Epidermal melanocyte (primary cell): ENCODE results near the gene RABL3.
"Not testable (repeated sequence)": the region's sequence is repeated elsewhere in the genome, so short reads cannot be mapped to it uniquely, and the experiment has no call there.

ENCODE experiments used
- DNase-seq: peaks from one replicate; pipeline ENCODE4 v3.0.0; 2011; ENCODE audit warnings: low spot score; ENCODE audit not compliant: insufficient read length

The RABL3 gene

DNA sequence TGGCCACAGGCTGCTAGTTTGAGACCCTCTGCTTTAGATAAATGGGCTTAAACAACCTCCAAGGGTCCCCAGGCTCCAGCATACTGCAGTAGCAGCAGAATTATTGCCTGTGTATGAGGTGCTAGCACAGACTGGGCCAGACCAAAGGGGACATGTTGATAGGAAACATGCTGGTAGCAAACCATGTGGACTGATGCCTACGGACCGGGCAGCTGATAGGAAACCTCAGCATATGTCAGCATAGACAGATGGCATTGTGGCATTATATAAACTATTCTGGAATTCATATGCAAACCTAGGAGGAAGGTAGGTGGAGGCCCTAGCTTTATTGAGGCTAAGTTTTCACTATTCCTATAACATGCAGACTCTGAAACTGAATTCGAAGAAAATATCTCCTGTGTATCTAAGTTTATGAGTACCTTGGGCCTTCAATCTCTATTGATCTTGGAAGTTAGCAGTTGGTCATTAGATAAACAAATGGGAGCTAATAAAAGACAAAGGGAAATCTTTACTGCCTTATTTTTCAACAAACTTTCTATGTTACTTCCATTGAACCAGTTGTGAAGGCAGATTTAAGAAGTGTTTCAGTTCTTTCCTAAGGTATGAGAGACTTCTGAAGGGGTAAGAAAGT, 58.5 kb downstream of the RABL3 start:
- DNase-seq: no peak

DNA sequence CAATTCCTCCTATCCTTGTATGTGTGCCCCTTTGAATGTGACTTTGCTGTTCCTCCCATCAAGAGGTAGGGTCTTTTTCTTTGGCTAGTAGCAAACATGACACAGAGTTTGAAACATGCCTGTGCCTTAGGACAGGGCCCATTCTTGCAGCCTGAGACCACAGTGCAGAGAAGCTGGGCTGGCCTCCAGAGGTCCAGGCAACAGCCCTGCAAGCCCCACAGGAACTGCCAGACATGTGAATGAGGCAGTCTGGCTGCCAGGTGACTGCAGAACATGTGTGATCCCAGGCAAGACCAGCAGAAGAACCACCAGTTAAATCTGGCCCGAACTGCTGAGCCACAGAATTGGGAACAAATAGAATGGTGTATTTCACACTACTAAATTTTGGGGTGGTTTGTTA, 59.1 kb downstream of the RABL3 start:
- DNase-seq: no peak

DNA sequence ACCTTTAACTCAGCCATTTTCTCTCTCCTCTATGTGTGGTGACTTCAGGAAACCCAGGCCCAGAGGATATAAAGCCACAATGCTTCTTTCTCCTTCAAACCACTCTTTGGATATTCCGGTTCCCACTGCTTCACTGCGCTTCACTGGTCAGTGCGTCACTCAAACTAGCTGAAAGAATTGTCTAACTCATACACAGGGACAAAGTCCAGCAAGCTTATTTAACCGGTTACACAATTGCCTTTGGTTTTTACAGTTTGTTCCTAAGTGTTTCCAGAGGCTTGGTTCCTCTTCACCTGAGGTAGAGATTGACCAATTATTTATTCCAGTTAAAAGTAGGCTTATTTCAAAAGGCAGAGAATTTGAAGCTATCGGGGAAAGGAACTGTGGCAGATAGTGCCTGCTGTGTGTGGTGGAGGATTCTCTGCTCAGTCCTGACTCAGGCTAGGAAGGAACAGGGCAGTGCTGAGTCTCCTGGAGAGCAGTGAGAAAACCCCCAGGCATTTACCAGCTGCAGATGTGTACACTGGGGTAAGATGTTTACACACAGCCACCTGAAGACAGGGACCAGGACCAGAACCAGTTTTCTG, 60.1 kb downstream of the RABL3 start, which contains the start of gene HGD:
TSS of gene HGD (minus strand) at position 145 of the 587 bp plus-strand sequence. CDS start at position 17, 128 bp downstream.
- no peak for DNase-seq

DNA sequence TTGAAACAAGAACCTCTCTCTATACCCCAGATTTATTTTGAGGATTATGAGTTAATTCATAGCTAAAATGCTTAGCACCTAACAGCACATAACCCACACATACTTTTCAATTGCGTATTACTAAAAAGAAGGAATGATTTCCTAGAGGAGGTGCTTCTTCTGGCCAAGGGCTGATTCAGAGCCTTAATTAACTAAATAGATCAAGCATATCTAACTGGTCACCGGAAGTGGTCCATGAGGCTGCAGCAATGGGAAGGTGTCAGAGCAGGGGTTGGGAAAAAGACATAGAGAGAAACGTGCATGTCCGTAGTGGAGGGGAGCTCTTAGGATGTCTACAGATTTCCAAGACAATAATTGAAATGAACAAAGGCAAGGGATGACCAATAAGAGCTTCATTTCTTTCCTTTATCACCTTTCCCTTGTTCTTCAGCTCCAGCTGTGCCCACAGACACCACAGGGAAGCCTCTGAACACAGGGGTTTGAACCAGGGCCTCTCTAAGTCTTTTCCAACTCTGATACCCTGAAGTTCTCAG, 60.7 kb downstream of the RABL3 start:
- DNase-seq: no peak

DNA sequence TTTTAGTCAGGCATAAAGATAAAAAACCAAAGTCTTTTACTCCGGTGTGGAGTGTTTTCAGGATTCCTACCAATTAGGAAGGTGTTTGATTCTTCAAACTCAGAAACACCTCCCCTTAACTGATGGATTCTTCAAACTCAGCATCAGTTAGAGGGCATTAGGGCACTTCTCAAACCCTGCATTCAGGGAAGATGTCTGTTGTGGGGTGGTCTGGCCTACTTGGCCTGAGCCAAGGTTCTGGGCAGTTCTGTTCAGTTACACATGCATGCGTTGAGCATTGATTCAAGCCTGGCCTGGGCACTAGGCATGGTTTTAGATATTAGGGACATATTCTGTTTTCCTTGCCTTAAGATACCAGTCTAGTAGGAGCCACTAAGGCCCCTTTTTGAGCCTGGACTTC, 61.3 kb downstream of the RABL3 start:
- no peak for DNase-seq

DNA sequence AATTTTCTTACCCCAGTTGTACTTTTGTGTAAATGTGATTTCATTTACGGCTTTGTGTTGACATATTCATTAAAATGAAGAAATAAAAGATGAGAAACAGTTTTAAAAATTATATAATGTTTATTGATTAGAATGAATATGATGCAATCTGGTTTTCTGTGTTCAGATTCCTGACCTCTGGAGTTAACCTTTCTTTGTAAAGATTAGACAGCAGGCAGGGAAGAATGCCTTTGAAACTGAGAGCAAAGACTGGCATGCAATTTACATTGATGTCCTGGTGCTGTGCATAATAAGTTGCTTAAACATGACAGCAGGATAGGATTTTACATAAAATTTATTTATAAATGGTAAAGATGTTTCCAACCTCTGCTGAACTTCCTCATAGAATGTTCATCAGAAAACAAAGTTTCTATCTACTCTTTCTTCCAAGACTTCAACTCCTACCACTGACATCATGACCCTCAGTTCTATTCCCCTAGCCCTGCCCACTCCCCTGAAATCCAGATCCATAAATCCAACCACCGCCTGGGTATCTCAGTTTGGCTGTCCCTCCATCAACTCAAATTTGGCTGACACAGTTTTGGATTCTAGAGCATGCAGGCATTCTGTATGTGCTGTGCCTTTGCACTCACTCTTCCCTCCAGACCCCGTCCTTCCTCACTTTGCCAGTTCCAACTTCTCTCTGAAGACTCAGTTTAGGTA, 62.0 kb downstream of the RABL3 start:
- no peak for DNase-seq

DNA sequence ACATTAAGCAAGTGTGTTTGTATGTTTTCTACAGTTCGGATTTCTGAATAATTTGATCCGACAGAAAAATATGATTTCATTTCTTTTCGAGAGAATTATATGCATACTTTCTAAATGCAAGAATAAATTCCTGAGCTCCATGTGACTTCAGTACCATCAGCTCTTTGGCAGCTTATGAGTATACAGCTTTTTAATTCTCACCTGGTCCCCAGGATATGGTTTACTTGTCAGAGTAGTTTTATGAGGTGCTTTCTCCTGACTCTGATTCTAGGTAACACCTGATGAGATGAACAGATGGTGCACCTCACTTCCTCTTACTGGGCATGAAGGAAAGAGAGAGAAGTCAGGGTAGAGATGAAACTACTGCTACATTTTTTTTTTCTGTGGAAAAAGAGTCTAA, 63.3 kb downstream of the RABL3 start:
- no peak for DNase-seq

DNA sequence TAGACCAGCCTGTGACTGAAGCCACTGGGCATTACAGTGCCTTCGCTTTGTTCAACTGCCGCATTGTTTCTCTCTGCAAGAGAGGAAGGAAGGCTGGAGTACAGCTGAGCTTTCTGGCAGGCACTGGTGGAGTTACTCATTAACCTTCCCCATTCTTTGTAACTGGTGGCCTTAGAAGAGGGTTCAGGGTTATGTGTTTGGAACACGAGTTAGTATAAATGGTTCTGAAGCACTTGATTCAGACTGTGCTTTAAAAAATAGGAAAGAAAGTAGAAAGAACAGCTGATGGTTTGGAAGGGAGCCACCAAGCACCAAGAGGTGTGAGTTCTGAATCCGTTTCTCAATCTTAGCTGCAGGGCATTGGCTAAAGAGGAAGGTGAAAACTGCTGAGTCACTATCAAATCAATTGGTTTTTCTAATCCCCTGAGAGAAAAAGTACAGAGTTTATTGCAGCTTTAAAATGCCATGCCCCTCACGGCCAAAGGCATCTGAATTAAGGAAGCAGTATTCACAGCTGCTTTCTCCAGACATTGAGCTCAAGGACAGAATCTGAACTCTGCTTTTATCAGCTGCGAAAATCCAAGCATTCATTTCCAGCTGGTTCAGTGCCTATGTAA, 63.9 kb downstream of the RABL3 start:
- peak; percentile 56 for DNase-seq

DNA sequence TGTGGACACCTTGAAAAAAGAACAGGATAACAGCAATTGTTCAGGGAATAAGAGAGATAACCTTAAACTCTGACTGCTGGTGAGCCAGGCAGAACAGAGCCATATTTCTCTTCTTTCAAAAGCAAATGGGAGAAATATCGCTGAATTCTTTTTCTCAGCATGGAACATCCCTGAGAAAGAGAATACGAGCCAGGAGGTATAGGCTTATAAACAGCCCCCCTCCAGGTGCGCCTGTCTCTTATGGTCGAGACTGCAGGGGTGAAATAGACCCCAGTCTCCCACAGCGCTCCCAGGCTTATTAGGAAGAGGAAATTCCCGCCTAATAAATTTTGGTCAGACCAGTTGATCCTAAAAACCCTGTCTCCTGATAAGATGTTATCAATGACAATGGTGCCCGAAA, 65.1 kb downstream of the RABL3 start:
- not testable (repeated sequence) for DNase-seq

DNA sequence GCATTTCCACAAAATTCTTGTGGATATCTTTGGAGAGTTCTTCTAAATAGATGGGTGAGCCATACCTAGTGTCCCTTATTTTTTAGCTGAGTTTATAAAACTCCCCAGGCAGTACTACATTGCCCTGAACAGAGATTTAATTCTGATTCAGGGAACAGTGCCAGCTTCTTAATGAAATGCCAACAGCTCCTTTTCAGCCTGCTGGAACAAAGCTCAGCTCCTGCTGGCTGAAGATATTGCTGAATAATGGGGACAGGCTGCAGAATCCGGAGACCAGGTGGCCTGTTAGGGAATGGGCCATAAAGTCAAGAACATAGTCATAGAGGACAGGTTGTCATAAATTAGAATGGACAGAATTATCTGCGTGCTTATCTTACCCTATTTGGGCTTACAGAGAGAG, 69.2 kb downstream of the RABL3 start:
- no peak for DNase-seq

DNA sequence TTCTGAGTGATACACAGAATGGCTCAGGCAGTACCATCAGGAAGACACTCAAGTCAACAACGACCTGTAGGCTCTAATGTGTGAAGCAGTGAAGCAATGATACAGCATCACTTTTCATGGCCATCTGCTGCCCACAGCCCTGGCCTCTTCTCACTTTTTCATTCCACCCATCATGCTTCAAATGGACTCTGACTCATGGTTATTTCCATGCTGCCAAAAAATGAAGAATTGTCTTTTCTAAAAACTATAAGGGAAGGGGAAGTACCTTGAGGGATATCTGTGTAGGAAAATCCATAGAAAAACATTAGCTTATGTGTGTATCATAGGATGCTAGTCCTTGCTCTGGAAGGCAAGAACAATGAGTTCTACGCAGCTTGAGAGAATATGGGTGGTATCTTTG, 71.7 kb downstream of the RABL3 start:
- DNase-seq: no peak

DNA sequence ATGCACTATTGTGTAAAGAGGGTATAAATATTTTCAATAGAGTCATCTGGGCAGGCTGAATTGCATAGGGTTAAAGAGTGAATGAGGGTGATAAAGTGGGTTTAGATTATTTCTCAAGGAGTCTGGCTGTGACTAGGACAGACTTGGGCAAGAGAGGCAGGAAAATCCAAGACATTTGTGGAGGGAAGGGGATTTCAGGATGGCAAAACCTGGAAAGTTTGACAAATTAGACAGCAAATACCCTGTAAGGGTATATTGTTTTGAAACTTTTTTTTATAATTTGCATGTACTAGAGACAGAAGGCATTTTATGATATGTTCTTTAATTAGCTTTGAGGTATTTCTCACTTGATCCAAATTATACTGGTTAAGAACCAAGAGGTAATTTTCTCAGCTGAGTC, 77.4 kb downstream of the RABL3 start:
- DNase-seq: no peak

DNA sequence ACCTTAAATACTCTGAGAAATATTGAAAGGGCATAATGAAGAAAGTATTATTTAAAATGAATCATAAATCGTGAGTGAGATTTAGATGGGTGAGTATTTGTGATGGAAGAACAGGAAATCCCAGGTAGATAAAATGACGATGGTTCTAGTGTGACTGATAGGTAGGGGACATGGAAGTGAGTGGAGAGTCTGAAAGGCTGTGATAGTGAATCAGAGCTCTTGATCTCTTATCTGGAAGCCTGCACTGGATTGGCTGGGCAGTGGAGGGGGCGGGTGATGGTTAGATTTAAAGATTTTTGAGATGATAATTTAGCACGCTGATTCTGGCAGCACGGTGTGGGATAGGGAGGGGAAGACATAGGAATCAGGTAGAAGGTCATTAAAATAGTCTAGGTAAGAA, 80.4 kb downstream of the RABL3 start:
- DNase-seq: no peak

DNA sequence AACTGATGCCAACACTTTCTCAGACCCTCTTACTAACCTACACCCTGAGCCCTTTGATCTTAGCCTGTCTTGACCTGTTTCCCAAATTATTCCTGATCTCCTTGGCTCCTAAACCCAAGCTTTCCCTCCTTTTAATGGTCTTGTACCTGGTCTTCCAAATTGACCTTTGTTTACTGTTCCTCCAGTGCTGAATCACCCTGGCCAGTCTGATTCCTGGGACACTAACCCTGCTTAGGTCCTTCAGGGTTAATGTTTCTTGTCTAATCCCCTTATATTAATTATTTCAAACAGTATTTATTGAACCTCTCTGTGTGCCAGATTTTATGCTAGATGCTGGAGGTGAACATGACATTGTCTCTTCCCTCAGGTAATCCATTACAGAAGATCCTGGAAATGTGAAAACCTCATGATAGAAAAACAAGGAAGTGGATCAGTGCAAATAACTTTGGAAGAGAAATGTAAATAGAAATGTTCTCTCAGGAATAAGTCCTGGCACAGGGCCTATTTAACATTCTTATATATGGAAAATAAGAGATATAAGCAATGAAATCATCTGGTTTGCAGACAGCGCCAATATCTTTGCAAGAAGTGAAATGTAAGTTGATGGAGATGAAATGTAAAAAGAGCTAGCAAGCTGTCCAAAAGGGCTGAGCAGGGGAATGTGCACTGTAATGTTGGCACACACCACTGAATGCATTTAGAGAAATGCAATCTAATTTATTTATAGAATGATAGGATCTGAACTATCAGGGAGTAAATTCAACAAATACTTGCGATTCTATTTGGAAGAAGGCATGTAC, 81.0 kb downstream of the RABL3 start:
- DNase-seq: no peak

DNA sequence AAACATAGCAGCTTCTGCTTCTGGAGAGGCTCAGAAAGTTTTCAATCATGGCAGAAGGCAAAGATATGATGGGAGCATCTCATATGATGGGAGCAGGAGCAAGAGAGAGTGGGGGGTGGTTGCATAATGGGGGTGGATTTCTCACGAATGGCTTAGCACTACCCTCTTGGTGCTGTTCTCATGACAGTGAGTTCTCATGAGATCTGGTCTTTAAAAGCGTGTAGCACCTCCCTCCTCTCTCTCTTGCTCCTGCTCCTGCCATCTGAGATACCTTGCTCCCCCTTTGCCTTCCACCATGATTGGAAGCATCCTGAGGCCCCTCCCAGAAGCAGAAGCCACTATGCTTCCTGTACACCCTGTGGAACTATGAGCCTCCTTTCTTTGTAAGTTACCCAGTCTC, 82.5 kb downstream of the RABL3 start:
- no peak for DNase-seq

DNA sequence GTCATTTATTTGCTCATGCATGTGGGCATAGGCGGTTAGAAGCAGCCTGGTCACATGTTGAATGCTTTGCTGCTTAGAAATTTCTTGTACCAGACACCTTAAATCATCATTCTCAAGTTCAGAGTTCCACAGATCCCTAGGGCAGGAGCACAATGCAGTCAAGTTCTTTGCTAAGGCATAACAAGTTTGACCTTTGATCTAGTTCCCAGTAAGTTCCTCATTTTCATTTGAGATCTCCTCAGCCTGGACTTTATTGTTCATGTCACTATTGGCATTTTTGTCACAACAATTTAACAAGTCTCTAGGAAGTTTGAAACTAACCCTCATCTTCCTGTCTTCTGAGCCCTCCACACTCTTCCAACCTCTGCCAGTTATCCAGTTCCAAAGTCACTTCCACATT, 83.0 kb downstream of the RABL3 start:
- no peak for DNase-seq

DNA sequence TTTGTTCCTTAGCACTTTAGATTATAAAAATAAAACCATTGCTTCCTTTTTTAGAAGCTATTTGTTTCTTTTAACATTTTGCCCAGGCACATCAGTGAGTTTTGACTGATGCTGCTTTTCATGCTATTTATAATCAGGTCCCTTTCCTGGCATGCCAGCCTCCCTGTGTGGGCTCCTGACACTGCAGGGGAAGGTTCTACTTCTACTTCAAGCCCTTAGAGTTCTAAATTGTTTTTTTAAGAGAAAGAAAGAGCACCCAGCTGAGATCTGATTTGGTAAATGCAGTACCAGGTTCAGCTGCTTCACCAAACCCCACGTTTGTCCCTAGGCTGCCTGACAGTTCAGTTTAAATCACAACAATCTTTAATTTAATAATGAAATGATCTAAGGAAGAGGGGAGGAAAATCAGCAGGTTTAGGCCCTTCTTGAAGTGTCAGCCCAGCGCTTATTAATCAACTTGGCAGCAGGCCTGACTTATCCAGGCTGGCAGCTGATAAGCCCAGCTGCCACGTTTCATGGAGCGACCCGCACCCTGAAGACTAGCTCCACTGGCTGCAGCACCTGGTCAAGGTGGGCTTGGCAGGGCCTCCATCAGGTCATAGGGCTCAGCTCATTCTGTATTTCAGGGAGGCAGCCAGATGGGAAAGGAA, 89.3 kb downstream of the RABL3 start:
- no peak for DNase-seq

DNA sequence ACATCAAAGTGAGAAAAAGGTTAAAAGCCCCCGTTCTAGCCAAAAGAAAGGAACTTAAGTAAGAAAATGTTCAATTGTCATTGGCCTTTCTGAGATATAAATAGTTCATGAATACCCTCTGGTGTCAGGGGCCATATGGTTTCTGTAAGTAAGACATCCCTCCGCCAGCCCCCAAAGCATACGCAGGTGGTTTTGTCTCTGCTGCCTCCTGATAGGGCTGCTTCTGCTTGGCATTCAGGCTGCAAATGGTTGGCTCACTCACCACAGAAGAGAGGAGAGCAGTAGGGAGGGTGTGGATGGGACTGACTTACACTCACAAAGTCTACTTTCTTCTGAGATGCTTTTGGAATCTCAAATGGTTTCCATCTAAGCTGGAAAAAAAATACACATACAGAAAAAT, 90.0 kb downstream of the RABL3 start:
- no peak for DNase-seq

DNA sequence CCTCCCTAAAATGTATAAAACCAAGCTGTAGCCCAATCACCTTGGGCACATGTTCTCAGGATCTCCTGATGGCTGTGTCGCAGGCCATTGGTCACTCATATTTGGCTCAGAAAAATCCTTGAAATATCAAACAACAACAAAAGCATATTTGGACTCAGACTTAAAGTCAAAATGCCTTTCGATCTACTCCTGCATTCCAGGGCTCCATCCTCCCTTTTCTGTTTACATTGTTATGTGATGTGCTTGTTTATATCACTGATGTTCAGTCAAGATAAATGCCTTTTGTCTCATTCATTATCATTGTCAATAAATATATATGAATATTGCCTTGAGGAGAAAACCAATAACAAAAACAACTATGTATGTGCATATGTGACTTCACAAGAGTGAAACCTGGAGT, 92.0 kb downstream of the RABL3 start:
- DNase-seq: no peak

DNA sequence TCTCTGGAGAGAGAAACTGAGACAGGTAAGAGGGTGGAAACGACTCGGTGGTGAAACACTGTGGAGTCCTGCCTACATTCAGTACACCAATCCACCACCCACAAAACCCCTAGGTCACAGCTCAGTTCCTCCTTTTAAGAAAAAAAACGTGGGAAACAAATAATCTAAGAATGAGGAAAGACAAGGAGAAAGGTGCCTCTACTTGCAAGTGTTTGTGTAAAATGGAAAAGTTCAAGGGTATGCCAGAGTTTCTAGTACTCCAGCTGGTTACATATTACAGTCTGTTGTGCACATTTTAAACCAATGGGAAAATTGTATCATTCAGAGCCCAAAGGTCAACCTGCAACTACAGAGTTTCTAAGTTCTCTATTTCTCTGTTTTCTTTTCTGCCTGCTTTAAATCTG, 92.5 kb downstream of the RABL3 start:
- DNase-seq: no peak

DNA sequence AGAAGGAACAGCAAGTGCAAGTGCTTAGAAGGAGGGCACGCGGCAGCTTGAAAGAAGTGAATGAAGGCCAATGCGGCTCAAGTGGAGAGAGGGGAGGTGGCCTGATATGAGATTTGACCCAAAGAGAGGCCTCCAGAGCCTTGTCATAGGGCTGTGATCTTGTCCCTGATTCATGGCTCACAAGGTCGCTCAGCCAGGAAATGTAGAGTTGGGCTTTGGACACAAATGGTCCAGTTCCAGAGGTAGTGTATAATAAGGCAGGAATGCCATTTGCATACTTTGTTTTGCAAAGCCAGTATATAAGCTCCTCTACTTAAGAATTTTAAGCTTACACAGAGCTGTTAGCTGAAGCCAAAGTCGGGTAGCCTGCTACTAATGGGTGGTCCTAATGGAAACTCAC, 94.0 kb downstream of the RABL3 start:
- no peak for DNase-seq
